Measurements from ENCODE around the gene PTMS.

DNA sequence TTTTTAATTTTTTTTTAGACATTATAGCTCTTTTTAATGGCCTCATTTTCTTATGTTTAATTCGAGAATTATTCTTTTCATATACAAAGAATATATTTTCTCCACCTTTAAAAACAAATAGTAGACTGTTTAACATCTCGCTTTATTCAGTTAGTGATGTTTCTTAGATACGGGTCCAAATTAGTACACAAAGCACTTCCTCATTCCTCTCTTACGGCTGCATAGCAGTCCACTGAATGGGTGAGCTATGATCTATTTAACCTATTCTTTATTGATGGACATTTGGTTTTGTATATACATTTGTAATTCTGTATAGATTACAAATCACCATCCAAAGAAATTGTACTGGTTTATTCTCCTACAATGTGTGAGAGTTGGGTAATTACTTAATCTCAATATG lies 47.2 kb downstream of the PTMS start:
- TF ChIP-seq, protein P1, sequence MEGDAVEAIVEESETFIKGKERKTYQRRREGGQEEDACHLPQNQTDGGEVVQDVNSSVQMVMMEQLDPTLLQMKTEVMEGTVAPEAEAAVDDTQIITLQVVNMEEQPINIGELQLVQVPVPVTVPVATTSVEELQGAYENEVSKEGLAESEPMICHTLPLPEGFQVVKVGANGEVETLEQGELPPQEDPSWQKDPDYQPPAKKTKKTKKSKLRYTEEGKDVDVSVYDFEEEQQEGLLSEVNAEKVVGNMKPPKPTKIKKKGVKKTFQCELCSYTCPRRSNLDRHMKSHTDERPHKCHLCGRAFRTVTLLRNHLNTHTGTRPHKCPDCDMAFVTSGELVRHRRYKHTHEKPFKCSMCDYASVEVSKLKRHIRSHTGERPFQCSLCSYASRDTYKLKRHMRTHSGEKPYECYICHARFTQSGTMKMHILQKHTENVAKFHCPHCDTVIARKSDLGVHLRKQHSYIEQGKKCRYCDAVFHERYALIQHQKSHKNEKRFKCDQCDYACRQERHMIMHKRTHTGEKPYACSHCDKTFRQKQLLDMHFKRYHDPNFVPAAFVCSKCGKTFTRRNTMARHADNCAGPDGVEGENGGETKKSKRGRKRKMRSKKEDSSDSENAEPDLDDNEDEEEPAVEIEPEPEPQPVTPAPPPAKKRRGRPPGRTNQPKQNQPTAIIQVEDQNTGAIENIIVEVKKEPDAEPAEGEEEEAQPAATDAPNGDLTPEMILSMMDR (conservative IDR thresholded peaks at IDR 0.05; ENCODE audit: low read depth in 2 of 2), result no peak
- TF ChIP-seq, protein P2, sequence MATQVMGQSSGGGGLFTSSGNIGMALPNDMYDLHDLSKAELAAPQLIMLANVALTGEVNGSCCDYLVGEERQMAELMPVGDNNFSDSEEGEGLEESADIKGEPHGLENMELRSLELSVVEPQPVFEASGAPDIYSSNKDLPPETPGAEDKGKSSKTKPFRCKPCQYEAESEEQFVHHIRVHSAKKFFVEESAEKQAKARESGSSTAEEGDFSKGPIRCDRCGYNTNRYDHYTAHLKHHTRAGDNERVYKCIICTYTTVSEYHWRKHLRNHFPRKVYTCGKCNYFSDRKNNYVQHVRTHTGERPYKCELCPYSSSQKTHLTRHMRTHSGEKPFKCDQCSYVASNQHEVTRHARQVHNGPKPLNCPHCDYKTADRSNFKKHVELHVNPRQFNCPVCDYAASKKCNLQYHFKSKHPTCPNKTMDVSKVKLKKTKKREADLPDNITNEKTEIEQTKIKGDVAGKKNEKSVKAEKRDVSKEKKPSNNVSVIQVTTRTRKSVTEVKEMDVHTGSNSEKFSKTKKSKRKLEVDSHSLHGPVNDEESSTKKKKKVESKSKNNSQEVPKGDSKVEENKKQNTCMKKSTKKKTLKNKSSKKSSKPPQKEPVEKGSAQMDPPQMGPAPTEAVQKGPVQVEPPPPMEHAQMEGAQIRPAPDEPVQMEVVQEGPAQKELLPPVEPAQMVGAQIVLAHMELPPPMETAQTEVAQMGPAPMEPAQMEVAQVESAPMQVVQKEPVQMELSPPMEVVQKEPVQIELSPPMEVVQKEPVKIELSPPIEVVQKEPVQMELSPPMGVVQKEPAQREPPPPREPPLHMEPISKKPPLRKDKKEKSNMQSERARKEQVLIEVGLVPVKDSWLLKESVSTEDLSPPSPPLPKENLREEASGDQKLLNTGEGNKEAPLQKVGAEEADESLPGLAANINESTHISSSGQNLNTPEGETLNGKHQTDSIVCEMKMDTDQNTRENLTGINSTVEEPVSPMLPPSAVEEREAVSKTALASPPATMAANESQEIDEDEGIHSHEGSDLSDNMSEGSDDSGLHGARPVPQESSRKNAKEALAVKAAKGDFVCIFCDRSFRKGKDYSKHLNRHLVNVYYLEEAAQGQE (IDR thresholded peaks at IDR 0.05; ENCODE audit: unreplicated experiment), result no peak
- TF ChIP-seq POLR2AphosphoS5 (IDR thresholded peaks at IDR 0.05; ENCODE audit: low read depth) (no peak), EZH2 (IDR thresholded peaks at IDR 0.05; ENCODE audit: low read depth, unreplicated experiment) (no peak), EZH2phosphoT487 (IDR thresholded peaks at IDR 0.05; ENCODE audit: unreplicated experiment) (no peak), JUNB (IDR thresholded peaks at IDR 0.05; ENCODE audit: unreplicated experiment) (no peak), CREB1 (CRISPR knock-in tag; IDR thresholded peaks at IDR 0.05; ENCODE audit: low read depth) (no peak)
- TF ChIP-seq, protein P3, sequence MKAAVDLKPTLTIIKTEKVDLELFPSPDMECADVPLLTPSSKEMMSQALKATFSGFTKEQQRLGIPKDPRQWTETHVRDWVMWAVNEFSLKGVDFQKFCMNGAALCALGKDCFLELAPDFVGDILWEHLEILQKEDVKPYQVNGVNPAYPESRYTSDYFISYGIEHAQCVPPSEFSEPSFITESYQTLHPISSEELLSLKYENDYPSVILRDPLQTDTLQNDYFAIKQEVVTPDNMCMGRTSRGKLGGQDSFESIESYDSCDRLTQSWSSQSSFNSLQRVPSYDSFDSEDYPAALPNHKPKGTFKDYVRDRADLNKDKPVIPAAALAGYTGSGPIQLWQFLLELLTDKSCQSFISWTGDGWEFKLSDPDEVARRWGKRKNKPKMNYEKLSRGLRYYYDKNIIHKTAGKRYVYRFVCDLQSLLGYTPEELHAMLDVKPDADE (IDR thresholded peaks at IDR 0.05), result no peak

Data from GM23338 (cell line).